Smooth muscle cell (in vitro differentiated cells): ENCODE data around the gene KRT36. TPM values are rescaled to one million over a fixed set of nuclear protein-coding genes. Genes with fewer than 3 reads are reported as not detected.

Experiments
- DNase-seq: peaks from one replicate; lab custom pipeline; 2025; ENCODE audit not compliant: unreplicated experiment; lab: John Stamatoyannopoulos, UW
- H2AFZ ChIP-seq: fragments of 200-600 bp; sonication (generic); 2 replicates; pipeline ENCODE4 v1.6.0; 2016; ENCODE audit warnings: antibody characterized with exemption, low read depth, mild to moderate bottlenecking
- H3F3A ChIP-seq: fragments of 200-600 bp; sonication (generic); 2 replicates; pipeline ENCODE4 v1.6.0; 2017; ENCODE audit warnings: antibody characterized with exemption, low read depth
- H3K27ac ChIP-seq: fragments of 200-600 bp; sonication (generic); 2 replicates; pipeline ENCODE4 v1.5.1; 2016; ENCODE audit warnings: low read depth, mild to moderate bottlenecking
- H3K27me3 ChIP-seq: fragments of 200-600 bp; sonication (generic); 2 replicates; pipeline ENCODE4 v1.6.1; 2016; ENCODE audit warnings: low read depth, mild to moderate bottlenecking
- H3K36me3 ChIP-seq: fragments of 200-600 bp; sonication (generic); 2 replicates; pipeline ENCODE4 v1.5.1; 2016; ENCODE audit warnings: low read depth
- H3K4me1 ChIP-seq: fragments of 200-600 bp; sonication (generic); 2 replicates; pipeline ENCODE4 v1.5.1; 2016; ENCODE audit warnings: low read depth
- H3K4me2 ChIP-seq: fragments of 200-600 bp; sonication (generic); 2 replicates; pipeline ENCODE4 v1.6.0; 2016; ENCODE audit warnings: mild to moderate bottlenecking
- H3K4me3 ChIP-seq: fragments of 200-600 bp; sonication (generic); 2 replicates; pipeline ENCODE4 v1.5.1; 2016; ENCODE audit warnings: mild to moderate bottlenecking
- H3K79me2 ChIP-seq: fragments of 200-600 bp; sonication (generic); 2 replicates; pipeline ENCODE4 v1.6.0; 2016; ENCODE audit warnings: low read depth, mild to moderate bottlenecking
- H3K9ac ChIP-seq: fragments of 200-600 bp; sonication (generic); 2 replicates; pipeline ENCODE4 v1.6.0; 2016; ENCODE audit warnings: low read depth
- H3K9me3 ChIP-seq: fragments of 200-600 bp; sonication (generic); replicated peaks from 2 replicates; pipeline ENCODE4 v1.5.1; 2016; ENCODE audit warnings: low read depth
- H4K20me1 ChIP-seq: fragments of 200-600 bp; sonication (generic); 2 replicates; pipeline ENCODE4 v1.6.0; 2016; ENCODE audit warnings: low read depth
- CTCF ChIP-seq: fragments of 200-600 bp; sonication (generic); IDR thresholded peaks from 2 replicates; pipeline ENCODE4 v1.5.1; 2017; ENCODE audit warnings: borderline replicate concordance, mild to moderate bottlenecking, antibody characterized with exemption; ENCODE audit not compliant: insufficient read depth, poor library complexity, severe bottlenecking
- WGBS: methylation state at CpG from one replicate; pipeline ENCODE4 v1.1.7; 2016; ENCODE audit warnings: low lambda C conversion rate; 5-methylcytosine and 5-hydroxymethylcytosine counted together
- polyA plus RNA-seq: library from polyadenylated mRNA; unstranded; fragments of >200 nt; fragmentation: Nextera tagmentation; extraction: Ambion mirVana; gene quantifications from 2 replicates; pipeline ENCODE4 v1.2.1, GENCODE V29; 2016
- total RNA-seq: library from RNA; depleted of rRNA; stranded (reverse); fragments of >200 nt; gene quantifications from 2 replicates; pipeline ENCODE4 v1.2.3, GENCODE V29; 2014

KRT36 gene
- total and polyA plus RNA-seq, 2 experiments from 2014 or later = 0.09 TPM; not detected in 1

GRCh38 chr17:41537614-41537954 lies 47.9 kb upstream of the KRT36 start:
- TF ChIP-seq CTCF = no peak
- Histone ChIP-seq H4K20me1 (no peaks in the 10 kb centered on the region), H3K36me3 (no peaks in the 10 kb centered on the region), H3K79me2 (no peaks in the 10 kb centered on the region), H3K4me3 (no peak overlapping the region), H3K27ac (peak overlapping the region; percentile 38), H3F3A (peaks cover 12% of the 10 kb centered on the region), H3K9ac (no peak overlapping the region), H3K4me2 (no peak overlapping the region), H3K27me3 (no peaks in the 10 kb centered on the region), H3K4me1 (peaks cover 15% of the 10 kb centered on the region), H2AFZ (no peak overlapping the region), H3K9me3 (no peaks in the 10 kb centered on the region)
- 63% methylated on average over 7 of the region's 7 CpGs for WGBS
- DNase-seq = no peak

- no peak for DNase-seq
- H2AFZ ChIP-seq = no peak overlapping the region
- 95% methylated on average over 7 of the region's 7 CpGs for WGBS
- TF ChIP-seq CTCF = no peak
- H4K20me1 ChIP-seq = no peaks in the 10 kb centered on the region
- no peaks in the 10 kb centered on the region for H3K27me3 ChIP-seq
- no peaks in the 10 kb centered on the region for H3K79me2 ChIP-seq
- H3K9me3 ChIP-seq = no peaks in the 10 kb centered on the region
- H3K4me1 ChIP-seq = peaks cover 15% of the 10 kb centered on the region
- no peak overlapping the region for H3K9ac ChIP-seq
- H3K27ac ChIP-seq = peak overlapping the region; percentile 38
- H3F3A ChIP-seq = peaks cover 12% of the 10 kb centered on the region
- no peak overlapping the region for H3K4me2 ChIP-seq
- no peaks in the 10 kb centered on the region for H3K36me3 ChIP-seq
- no peak overlapping the region for H3K4me3 ChIP-seq
Measured at GRCh38 chr17:41536741-41537613, 47.3 kb upstream of the KRT36 start.

- H2AFZ ChIP-seq = no peak overlapping the region
- DNase-seq = no peak
- no peaks in the 10 kb centered on the region for H4K20me1 ChIP-seq
- no peak overlapping the region for H3K4me3 ChIP-seq
- H3K79me2 ChIP-seq = no peaks in the 10 kb centered on the region
- peaks cover 18% of the 10 kb centered on the region for H3K4me1 ChIP-seq
- H3K4me2 ChIP-seq = no peak overlapping the region
- H3K27me3 ChIP-seq = no peaks in the 10 kb centered on the region
- H3F3A ChIP-seq = peaks cover 9% of the 10 kb centered on the region
- no peak for TF ChIP-seq CTCF
- no peak overlapping the region for H3K27ac ChIP-seq
- WGBS = 63% methylated on average over 15 of the region's 15 CpGs
- no peak overlapping the region for H3K9ac ChIP-seq
- H3K9me3 ChIP-seq = no peaks in the 10 kb centered on the region
- H3K36me3 ChIP-seq = no peaks in the 10 kb centered on the region
Measured at GRCh38 chr17:41535764-41536481, 46.2 kb upstream of the KRT36 start.
